Astrocyte of the cerebellum (primary cell): ENCODE results near the gene DIP2C.

Experiments used
- DNase-seq: peaks from one replicate; pipeline ENCODE4 v3.0.0-alpha.2; 2011; ENCODE audit warnings: low read depth
- H3K4me3 ChIP-seq: 2 replicates; pipeline ENCODE4 v1.5.1; 2011; ENCODE audit warnings: mild to moderate bottlenecking, low read depth, low read length, moderate library complexity
- in situ Hi-C: cut with HindIII; loops from 2 replicates; pipeline ENCODE4 v1.10.0; 2017; ENCODE audit warnings: low sequenced_read_pairs
- TF ChIP-seq, protein P1 (sequence below): IDR thresholded peaks from 2 replicates; pipeline ENCODE4 v1.5.1; 2012; ENCODE audit warnings: low read length, low read depth, moderate library complexity, mild to moderate bottlenecking; ENCODE audit errors: missing control alignments

The DIP2C gene

DNA sequence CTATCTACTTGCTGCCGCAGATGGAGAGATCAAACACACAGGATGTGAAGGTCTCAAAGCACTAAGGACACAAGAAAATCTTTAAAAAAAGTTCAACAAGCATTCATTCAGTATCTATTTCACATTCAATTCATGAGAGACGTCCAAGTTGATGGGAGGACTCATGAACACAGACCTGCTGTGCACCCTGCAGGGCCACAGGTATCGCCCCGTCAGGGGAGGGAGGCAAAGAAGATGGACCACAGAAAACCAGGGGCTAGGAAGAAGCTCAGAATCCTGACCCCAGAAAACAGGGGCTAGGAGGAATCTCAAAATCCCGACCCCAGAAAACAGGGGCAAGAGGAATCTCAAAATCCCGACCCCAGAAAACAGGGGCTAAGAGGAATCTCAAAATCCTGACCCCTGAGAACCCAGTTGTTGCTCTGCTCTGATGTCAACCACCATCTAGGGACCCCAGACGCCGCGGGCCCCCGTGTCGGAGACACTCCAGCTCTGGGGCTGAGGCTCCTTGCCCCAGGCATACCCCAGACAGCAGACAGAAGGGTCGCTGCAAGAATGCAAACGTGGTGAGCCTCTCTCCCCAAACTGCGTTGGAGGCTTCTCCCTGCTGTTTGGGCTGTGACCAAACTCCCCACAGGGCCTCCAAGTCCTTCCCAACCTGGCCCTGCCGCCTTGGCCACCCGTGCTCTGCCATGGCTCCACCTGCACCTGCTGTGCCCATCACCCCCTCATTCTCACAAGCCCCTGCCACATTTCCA, 197.6 kb downstream of the DIP2C start:
- no peak overlapping the region for H3K4me3 ChIP-seq
- in situ Hi-C loops = no loop called here
- TF ChIP-seq, protein P1, sequence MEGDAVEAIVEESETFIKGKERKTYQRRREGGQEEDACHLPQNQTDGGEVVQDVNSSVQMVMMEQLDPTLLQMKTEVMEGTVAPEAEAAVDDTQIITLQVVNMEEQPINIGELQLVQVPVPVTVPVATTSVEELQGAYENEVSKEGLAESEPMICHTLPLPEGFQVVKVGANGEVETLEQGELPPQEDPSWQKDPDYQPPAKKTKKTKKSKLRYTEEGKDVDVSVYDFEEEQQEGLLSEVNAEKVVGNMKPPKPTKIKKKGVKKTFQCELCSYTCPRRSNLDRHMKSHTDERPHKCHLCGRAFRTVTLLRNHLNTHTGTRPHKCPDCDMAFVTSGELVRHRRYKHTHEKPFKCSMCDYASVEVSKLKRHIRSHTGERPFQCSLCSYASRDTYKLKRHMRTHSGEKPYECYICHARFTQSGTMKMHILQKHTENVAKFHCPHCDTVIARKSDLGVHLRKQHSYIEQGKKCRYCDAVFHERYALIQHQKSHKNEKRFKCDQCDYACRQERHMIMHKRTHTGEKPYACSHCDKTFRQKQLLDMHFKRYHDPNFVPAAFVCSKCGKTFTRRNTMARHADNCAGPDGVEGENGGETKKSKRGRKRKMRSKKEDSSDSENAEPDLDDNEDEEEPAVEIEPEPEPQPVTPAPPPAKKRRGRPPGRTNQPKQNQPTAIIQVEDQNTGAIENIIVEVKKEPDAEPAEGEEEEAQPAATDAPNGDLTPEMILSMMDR = no peak

DNA sequence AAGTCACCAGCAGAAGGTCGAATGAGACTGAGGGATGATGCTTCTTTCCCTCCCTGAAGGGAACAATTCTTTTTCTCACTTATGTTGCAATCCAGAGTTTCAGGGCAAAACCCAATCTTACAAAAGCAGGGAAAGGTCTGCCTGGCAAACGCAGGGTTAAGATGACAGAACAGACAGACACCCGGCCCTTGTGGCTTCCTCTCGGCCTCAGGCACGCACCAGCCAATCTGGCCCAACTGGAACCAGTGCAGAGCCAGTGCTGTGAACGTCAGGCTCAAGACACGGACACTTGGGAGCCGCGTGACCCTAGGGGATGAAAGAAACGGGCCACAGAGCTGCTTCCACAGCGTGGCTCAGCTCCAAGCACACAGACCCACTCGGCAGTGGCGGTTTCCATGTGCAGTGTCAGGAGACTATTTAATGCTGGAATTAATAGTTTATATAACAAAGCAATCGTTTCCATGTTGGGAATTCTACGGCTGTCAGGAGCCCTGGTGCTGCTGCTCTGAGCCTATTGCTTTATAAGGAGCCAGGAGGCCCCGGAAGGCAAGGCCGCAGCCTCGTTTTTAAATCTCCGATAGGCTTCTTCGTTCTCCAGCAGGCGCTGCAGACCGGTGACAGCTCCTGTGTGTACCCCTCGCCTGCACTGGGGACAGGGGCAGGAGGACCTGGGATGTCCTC, 198.4 kb downstream of the DIP2C start:
- no peak for DNase-seq
- no peak overlapping the region for H3K4me3 ChIP-seq
- TF ChIP-seq, protein P1 = no peak
- in situ Hi-C loops = no loop called here

More for the DNA sequence above, 197.6 kb downstream of the DIP2C start:
- no peak for DNase-seq

DNA sequence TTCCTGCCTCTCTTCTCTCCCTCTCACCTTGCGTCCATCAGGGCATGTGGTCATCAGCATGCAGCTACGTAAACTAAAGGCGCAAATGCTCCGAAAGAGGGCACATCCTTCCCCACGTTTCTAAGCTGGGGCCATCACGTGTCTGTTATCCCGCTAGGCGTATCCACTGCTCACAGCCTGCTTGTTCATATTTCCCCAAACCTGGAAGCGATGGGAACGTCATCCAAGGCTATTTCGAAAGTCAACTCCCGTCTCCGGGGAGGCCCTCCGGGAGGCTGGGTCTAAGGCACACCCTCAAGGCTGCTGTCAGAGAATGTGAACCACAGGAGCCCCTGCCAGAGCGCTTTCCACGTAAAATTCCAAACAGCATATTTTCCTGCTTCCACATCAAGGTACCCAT, 199.2 kb downstream of the DIP2C start:
- DNase-seq = no peak
- TF ChIP-seq, protein P1 = no peak
- in situ Hi-C loops = no loop called here
- no peak overlapping the region for H3K4me3 ChIP-seq

DNA sequence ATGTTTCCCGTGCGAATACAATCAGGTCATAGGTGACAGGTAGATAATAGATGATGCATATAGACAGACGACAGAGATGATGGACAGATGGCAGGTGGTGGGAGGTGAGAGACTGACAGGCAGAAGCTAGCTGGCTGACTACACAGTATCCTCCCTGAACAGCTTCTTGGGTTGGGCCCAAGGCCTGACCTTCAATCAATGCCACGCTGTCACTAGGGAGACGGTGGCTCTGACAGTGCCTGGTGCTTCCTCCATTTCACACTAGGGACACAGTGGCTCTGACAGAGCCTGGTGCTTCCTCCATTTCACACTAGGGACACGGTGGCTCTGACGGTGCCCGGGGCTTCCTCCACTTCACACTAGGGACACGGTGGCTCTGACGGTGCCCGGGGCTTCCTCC, 200.1 kb downstream of the DIP2C start:
- in situ Hi-C loops = no loop called here
- H3K4me3 ChIP-seq = no peak overlapping the region
- DNase-seq = no peak
- TF ChIP-seq, protein P1 = no peak

DNA sequence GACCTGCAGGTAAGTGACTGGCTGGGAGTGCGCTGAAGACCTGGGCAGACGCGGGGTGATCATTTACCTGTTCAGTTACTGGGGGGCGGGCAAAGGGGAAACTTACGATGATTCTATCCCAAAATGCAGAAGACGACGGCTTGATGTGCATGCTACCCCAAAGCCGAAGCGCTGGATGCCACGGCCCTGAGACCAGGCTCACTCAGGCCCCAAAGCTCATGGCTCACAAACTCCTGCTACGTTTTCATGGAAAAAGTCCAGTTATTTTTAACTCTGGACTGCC, 200.6 kb downstream of the DIP2C start:
- TF ChIP-seq, protein P1 = no peak
- no peak overlapping the region for H3K4me3 ChIP-seq
- no peak for DNase-seq
- in situ Hi-C loops = no loop called here

DNA sequence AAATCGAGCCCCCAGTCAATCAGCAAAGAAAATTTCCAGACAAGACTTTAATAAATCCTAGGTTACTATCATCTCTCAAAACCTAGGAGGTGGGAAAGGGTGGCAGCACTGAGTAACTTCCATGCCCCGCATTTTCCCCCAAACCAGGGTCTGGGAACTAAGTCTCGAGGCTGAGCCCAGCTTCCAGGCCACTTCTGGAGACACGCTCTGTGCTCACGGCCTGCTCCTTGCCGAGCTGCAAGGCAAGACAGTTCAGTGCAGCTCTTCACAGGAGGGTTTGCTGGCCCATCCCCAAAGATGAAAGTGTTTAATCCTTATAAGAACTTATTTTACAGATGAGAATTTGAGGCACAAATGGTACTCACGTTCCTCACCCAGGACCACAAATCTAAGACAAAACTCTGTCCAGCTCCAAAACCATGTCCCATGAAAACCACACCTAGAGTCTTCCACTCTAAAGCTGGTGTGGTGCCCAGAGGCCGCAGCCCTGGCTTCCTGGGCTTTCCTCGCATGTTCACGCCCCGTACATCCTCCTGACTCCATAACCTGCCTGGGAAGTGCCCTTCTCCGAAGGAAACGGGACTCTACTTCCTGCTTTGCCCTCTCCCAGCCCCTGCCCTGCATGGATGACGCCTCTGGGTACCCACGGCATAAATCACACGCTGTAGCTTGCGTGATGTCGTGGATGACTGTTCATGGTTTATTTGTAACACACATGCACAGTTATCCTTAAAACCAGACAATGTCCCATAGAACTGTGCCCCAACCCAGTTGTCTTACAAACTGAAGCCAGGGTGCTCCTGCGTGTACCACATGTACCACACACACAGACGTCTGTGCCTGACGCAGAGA, 201.2 kb downstream of the DIP2C start:
- no peak overlapping the region for H3K4me3 ChIP-seq
- in situ Hi-C loops = no loop called here
- DNase-seq = no peak
- TF ChIP-seq, protein P1 = no peak
